Stimulated activated CD8-positive, alpha-beta memory T cell treated with anti-CD3 and anti-CD28 coated beads, Interleukin-15, amount 100 ng/mL, for 4 hours (primary cell): Measurements from ENCODE around the gene MCHR1.
A peak's percentile ranks its signal among the peaks of the same experiment; 100 is the strongest.
"Not testable (repeated sequence)": the region's sequence is repeated elsewhere in the genome, so short reads cannot be mapped to it uniquely, and the experiment has no call there.

Experiments
- DNase-seq, 2 donors: peaks; one replicate each; pipeline ENCODE4 v3.0.0-alpha.2; 2020; ENCODE audit warnings: low read depth in 2 of 2

The MCHR1 gene

DNA sequence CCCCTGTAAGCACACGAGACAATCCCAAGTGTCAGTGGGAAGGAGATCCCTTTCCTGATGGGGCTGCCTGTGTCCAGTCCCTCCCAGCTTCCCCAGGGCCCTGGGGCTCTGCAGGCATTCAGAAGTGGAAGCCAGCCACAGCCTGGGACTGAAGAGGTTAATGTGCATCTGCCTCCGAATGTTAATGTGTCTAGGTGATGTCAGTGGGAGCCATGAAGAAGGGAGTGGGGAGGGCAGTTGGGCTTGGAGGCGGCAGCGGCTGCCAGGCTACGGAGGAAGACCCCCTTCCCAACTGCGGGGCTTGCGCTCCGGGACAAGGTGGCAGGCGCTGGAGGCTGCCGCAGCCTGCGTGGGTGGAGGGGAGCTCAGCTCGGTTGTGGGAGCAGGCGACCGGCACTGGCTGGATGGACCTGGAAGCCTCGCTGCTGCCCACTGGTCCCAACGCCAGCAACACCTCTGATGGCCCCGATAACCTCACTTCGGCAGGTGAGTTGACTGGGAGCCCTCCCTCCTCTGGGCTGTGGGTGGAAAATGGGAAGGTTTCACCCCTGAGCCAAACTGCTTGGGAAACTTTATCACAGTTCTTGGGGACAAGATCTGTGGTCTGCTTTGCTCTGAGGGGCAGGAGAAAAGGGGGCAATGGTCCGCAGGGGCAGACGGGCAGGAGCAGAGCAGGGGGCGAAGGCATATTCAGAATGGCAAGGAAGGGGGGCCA is at the start of gene MCHR1:
Gene MCHR1, plus strand, starts transcription at position 236 of the 715 bp plus-strand sequence. Its CDS starts 169 bp downstream, at position 405.
- DNase-seq: no peak

DNA sequence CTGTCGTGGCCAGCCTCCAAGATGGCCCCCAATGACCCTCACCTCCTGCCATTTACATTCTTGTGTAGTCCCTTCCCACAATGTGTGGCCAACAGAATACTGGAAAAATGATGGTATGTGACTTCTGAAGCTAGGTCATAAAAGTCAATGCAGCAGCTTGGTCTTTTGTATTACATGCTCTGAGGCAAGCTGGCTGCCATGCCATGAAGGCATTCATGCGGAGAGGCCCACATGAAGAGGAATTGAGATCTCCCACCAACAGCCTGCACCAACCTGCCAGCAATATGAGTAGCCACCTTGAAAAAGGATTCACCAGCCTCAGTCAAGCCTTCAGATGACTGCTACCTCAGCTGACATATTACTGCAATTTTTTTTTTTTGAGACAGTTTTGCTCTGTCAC is 47.4 kb upstream of the MCHR1 start:
- DNase-seq: no peak

DNA sequence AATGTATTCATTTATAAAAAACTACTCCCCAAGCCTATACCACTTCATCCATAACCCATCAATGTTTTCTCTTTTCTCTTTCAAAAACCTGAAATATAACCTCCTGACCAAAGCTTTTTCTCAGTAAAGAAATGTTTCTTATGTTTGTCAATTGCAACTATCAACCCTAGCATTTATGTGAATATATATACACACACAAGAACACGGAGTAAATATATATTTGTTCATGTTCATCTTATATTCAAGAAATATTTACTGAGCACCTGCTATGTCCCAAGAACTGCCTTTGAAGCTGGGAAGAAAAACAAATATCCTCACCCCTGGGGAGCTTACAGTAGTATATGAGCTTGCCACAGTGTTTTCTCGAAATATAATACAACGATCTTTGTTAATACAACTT is 46.2 kb upstream of the MCHR1 start:
- no peak for DNase-seq

DNA sequence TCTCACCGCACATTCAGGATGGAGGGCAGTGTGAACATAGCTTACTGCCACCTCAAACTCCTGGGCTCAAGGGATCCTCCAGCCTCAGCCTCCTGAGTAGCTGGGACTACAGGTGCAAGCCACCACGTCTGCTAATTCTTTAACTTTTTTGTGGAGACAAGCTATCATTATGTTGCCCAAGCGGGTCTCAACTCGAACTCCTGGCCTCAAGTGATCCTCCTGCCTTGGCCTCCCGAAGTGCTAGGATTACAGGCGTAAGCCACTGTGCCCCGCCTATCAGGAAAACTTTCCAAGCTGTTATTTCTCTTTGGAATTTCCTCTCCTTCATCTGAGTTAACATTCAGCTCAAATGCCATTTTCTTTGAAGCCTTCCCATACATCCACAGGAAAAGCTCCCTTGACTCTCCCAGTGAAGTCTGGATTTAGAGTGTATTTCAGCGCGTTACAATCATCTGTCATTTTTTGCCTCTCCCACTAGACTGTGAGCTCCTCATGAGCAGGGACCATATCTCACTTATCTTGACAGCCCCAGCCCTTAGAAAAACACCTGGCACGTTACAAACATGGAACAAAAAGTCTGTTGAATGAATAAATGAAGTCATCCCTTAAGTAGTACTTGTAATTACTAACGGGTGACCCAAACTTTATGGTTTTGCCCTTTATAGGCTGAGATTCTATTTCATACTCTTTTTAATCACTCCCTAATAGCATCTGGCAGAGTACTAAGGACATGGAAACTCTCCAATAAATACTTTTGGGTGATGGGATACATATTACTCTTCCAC is 45.0 kb upstream of the MCHR1 start:
- DNase-seq: no peak

DNA sequence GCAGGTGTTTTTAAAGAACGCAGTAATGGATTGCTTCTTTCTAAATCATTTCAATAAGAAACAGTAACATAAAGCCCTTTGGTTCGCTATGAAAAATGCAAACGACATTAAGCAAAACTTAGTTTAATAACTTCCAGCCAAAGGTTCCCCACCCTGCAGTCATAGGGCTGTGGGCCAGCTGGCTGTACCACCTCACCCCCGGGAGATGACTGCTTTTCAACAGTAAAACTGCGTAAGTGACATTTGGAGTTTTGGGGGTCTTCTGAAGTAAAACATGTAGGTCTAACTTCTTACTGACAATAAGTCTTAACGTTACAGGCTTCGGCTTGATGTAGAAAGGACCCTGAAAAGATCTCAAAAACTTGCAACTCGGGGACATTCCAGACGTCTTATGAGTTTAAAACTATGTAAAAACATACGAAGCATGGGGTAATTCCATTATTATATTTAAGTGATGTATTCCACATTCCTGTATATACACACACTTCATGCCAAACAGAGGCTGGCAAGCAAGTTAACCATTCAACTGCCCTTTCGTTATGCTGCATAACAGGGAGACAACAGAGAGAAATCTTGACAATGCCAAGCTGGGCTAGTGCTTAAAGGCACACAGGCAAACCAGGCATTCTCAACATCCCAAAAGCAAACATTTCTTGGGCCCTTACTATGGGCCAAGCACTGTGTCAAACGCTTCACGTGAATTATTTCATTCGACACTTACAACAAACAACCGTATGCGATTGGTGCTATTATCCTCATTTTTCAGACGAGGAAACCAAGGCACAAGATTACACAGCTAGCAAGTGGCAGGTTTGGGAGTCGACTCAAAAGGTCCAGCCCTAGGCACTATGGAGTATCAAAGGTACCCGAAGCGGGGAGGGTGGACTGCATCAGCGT is 44.0 kb upstream of the MCHR1 start:
- DNase-seq: no peak

- DNase-seq: no peak
These were observed 43.3 kb upstream of the MCHR1 start for GRCh38 chr22:40635940-40636379.

DNA sequence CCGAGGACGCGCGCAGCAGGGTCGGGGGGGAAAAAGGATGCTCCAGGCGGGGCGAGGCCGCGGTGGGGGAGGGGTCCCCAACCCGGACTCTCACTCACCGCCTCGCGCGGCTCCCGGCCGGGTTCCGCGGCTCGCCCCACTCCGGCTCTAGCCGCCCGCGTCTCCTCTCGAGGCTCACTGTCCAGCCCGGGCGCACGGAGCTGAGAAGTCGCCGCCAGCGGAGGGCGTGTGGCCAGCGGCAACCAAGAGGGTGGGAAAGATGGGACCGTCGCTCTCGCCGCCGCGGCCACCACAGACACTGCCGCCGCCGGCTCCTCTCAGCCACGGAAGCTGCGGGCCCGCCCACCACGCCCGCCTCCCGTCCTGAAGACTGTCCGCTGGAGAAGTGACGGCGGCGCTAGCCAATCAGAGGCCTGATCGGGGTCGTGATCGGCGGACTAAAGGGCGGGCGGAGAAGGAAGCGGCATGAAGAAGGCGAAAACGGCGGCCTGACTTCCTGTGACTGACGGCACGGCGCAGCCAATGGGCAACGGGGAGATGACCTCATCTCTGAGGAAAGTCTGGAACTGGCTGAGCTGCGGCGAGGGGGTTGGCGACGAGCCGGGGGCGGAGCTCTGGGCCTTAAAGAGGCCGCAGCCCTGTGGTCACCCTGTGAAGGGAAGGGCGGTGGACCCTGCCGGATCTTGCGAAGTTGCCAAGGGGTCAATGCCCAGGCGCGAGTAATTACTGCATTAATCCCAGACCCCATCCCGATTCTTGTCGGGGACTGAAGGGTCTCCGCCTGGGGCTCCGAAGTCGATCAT is 42.7 kb upstream of the MCHR1 start, which contains the start of gene MRTFA:
Gene MRTFA, minus strand, starts transcription at position 340 of the 803 bp plus-strand sequence.
- DNase-seq: peak; percentile 99

DNA sequence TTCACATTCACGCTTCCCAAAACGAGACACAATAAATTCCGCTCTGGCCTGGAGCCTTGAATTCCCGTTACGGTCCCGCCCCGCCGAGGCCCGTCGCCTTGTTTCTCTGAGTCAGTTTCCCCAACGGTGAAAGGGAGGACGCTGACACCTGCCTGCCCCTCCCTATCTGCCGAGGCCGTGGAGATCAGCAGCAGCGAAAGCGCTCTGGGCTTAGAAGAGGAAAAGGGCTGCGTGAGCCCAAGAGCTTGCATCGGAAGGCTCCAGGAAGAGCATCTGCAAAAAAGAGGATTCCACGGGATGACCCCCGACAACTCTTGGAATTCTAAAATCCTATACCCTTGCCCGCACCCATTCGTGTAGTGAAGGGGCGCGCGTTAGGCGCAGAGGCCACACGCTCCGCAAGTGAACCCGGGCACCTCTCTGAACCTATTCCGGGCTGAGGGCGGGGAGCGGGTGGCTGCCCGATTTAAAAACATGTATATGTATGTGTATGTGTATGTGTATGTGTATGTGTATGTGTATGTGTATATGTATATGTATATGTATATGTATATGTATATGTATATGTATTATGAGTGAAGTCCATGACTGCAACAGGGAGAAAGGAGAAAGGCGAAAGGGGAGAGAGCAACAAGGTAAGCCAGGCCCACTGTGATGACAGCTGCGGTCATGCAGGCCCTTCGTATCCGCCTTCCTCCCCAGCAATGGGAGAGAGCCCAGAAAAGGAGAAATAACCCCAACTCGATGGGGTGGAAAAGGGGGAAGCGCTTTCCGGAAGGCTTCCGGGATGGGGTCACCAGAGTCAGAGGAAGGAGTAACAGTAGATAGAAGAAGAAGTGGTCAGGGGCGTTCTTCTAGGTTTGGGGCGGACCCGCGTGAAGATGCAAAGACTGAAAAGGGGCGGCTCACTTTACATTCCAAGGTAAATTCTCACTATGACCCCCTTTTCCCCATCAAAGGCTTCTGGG is 41.8 kb upstream of the MCHR1 start:
- DNase-seq: peak in 1 of 2 donors; percentile 27

DNA sequence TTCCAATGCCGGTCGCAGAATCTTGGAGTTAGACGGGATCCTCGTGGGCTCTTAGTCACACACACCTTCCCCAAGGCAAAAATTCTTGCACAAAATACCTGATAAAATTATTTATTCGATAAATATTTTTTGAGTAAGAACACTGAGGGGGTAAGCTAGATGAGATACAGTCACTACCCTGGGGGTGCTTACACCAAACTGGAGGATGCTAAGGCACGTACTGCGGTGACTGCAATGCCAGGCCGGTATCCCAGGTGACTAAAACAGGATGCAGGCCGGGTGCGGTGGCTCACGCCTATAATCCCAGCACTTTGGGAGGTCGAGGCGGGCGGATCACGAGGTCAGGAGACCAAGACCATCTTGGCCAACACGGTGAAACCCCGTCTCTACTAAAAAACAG is 41.0 kb upstream of the MCHR1 start:
- no peak for DNase-seq

- no peak for DNase-seq
These were observed 38.0 kb upstream of the MCHR1 start for GRCh38 chr22:40641269-40641668.

DNA sequence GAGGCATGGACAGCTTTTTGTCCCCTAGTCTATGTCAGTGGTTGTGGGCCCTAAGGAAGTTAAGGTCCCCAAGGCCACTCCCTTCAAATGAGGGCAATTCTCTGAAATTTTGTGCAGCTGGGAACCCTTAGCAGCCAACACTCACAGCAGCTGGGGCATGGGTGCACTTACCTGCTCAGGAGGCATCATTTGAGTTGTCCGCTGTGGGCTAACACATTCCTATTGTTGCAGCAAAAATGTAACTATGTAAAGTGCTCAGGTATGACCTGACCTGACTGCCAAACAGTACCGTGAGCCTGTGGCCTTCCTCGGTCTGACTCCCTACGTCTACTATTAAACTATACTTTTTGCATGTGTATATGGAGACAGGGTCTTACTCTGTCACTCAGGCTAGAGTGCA is 37.0 kb upstream of the MCHR1 start:
- DNase-seq: no peak

DNA sequence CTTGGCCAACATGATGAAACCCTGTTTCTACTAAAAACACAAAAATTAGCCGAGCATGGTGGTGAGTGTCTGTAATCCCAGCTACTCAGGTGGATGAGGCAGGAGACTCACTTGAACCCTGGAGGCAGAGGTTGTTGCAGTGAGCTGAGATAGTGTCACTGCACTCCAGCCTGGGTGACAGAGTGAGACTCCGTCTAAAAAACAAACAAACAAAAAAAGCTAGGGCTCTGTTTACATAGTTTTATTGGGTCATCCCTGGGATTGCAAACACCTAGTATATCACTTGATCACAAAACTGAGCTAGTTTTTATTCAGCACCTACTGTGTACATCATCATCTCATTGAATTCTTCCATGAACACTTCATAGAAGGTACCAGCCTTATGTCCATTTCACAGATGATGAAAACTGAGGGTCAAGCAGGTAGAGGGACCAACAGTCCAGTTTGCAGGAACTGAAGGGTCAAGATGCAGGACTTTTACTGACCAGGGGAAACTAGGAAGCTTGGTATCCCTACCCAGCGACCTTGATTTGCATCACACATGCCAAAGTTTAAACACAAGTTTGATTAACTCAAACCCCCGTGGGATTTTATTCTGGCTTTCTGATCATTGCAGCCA is 33.6 kb upstream of the MCHR1 start:
- no peak for DNase-seq

- DNase-seq: no peak
These were observed 30.9 kb upstream of the MCHR1 start for GRCh38 chr22:40648386-40648785.

DNA sequence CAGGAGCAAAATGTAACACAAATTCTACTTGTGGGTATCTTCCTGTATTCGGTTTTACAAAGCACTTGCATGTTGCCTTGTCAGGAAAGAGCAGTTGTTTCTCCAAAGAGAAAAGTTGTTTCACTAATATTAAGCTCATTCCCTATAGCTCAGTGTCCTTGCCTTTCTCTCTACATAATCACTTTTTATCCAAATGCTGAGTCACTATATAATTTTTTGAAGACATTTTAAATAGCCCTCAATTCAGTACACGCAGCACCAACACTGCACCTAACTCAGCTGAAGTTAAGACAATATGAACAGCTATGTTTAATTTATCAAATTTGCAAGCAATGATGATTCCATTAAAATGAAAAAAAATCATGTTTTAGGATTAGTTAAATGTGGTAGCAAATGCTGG is 28.2 kb upstream of the MCHR1 start:
- no peak for DNase-seq

GRCh38 chr22:40651563-40652501 is 27.5 kb upstream of the MCHR1 start:
- peak; percentile 67 to 82 for DNase-seq

DNA sequence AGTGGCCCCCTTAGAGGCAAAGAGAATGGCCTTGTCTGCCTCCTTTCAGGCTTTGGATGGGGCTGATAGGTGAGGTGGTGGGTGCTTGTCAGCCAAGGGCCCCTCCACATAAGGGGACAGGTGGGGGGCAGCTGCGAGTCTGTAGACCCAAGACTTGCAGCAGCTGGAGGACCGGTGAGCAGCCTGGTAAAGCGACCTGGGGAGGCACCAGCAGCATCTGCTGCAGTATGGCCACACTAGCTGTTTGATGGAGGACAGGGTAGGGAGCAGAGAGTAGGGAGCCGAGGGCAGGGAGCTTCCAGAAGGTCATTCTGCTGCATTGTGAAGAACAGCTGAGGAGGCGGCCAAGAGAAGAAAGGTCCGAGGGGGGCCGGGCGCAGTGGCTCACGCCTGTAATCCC is 25.9 kb upstream of the MCHR1 start:
- no peak for DNase-seq

- no peak for DNase-seq
These were observed 24.6 kb upstream of the MCHR1 start for GRCh38 chr22:40654522-40655167.

GRCh38 chr22:40655941-40656340 is 23.3 kb upstream of the MCHR1 start:
- DNase-seq: not testable (repeated sequence)
